CD8-positive, alpha-beta memory T cell (primary cell): ENCODE measurements around the gene HGD. TPM values are rescaled to one million over a fixed set of nuclear protein-coding genes. Genes with fewer than 3 reads are reported as not detected.
"Not testable (repeated sequence)": the region's sequence is repeated elsewhere in the genome, so short reads cannot be mapped to it uniquely, and the experiment has no call there.

ENCODE experiments used
- CTCF ChIA-PET: fragments of 350-600 bp; sonication (Branson Sonifier 250); formaldehyde crosslinking; loops from one replicate; lab custom pipeline; 2021; ENCODE audit warnings: antibody characterized with exemption; lab: Charles Lee
- POLR2A ChIA-PET: fragments of 350-600 bp; sonication (Branson Sonifier 250); formaldehyde crosslinking; loops from one replicate; lab custom pipeline; 2021; ENCODE audit warnings: antibody characterized with exemption; lab: Charles Lee
- DNase-seq, 5 donors: peaks; one replicate each; pipeline versions ENCODE4 v3.0.0 to v3.0.0-alpha.2; 2020 to 2022; ENCODE audit warnings: mixed read lengths in 1 of 5
- H3K27ac ChIP-seq: one replicate; pipeline ENCODE4 v1.7.0; 2013; ENCODE audit warnings: low read depth, mild to moderate bottlenecking, low read length, moderate library complexity
- H3K27me3 ChIP-seq: 2 replicates; pipeline ENCODE4 v1.7.0; 2013; ENCODE audit warnings: low read length, mild to moderate bottlenecking; ENCODE audit not compliant: insufficient read depth, poor library complexity, severe bottlenecking
- H3K36me3 ChIP-seq: 2 replicates; pipeline ENCODE4 v1.7.0; 2013; ENCODE audit warnings: mild to moderate bottlenecking, low read length, moderate library complexity; ENCODE audit not compliant: insufficient read depth
- H3K4me1 ChIP-seq: 2 replicates; pipeline ENCODE4 v1.7.0; 2013; ENCODE audit warnings: mild to moderate bottlenecking, low read length, moderate library complexity; ENCODE audit not compliant: insufficient read depth
- H3K4me3 ChIP-seq: 2 replicates; pipeline ENCODE4 v1.7.0; 2013; ENCODE audit warnings: mild to moderate bottlenecking, low read length
- H3K9me3 ChIP-seq: 2 replicates; pipeline ENCODE4 v1.7.0; 2013; ENCODE audit warnings: mild to moderate bottlenecking, low read length
- H3K27ac Mint-ChIP-seq, 8 donors: one replicate each; pipeline ENCODE4 v1.8.0; 2020 to 2021; ENCODE audit warnings: mixed read lengths in 8 of 8, mild to moderate bottlenecking in 6 of 8, inconsistent platforms in 3 of 8, moderate library complexity in 3 of 8
- H3K27me3 Mint-ChIP-seq, 2 donors: one replicate each; pipeline ENCODE4 v1.8.0; 2020 to 2021; ENCODE audit warnings: mixed read lengths in 2 of 2, mild to moderate bottlenecking in 1 of 2, moderate library complexity in 1 of 2
- H3K36me3 Mint-ChIP-seq, 3 donors: one replicate each; pipeline ENCODE4 v1.8.0; 2020 to 2021; ENCODE audit warnings: mixed read lengths in 3 of 3, inconsistent platforms in 1 of 3, mild to moderate bottlenecking in 1 of 3
- H3K4me1 Mint-ChIP-seq, 3 donors: one replicate each; pipeline ENCODE4 v1.8.0; 2020 to 2021; ENCODE audit warnings: mixed read lengths in 3 of 3, inconsistent platforms in 1 of 3, mild to moderate bottlenecking in 1 of 3
- H3K4me3 Mint-ChIP-seq, 7 donors: one replicate each; pipeline ENCODE4 v1.8.0; 2020 to 2021; ENCODE audit warnings: mixed read lengths in 7 of 7, mild to moderate bottlenecking in 6 of 7, moderate library complexity in 4 of 7, inconsistent platforms in 2 of 7
- H3K9me3 Mint-ChIP-seq, 5 donors: one replicate each; pipeline ENCODE4 v1.8.0; 2020 to 2022; ENCODE audit warnings: mixed read lengths in 5 of 5, mild to moderate bottlenecking in 3 of 5, moderate library complexity in 2 of 5, inconsistent platforms in 1 of 5
- polyA plus RNA-seq: library from polyadenylated mRNA; unstranded; fragments of 300-500 nt; fragmentation: Illumina TruSeq; gene quantifications from one replicate; pipeline ENCODE4 v1.2.3, GENCODE V29; 2021
- total RNA-seq, 2 experiments: library from RNA; stranded (reverse); gene quantifications; one replicate each; pipeline ENCODE4 v1.2.3, GENCODE V29; 2021

The HGD gene
- total RNA-seq (1 to 10 TPM in 1 of 2 experiments, under 1 TPM in 1; 0.98 to 1.1 TPM), polyA plus RNA-seq (not detected)

DNA sequence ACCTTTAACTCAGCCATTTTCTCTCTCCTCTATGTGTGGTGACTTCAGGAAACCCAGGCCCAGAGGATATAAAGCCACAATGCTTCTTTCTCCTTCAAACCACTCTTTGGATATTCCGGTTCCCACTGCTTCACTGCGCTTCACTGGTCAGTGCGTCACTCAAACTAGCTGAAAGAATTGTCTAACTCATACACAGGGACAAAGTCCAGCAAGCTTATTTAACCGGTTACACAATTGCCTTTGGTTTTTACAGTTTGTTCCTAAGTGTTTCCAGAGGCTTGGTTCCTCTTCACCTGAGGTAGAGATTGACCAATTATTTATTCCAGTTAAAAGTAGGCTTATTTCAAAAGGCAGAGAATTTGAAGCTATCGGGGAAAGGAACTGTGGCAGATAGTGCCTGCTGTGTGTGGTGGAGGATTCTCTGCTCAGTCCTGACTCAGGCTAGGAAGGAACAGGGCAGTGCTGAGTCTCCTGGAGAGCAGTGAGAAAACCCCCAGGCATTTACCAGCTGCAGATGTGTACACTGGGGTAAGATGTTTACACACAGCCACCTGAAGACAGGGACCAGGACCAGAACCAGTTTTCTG lies at the start of gene HGD:
TSS of gene HGD (minus strand) at position 145 of the 587 bp plus-strand sequence. CDS start at position 17, 128 bp downstream.
- Mint-ChIP-seq H3K9me3 (peaks cover 3 to 13% (median 5%) of the 10 kb centered on the region in 5 donors), H3K36me3 (peaks cover 3 to 14% (median 4%) of the 10 kb centered on the region in 3 donors), H3K27me3 (peaks cover 1 to 3% of the 10 kb centered on the region in 2 donors), H3K27ac (peak within 1 kb of the TSS in 1 of 8 donors; percentile 52), H3K4me3 (no peak within 1 kb of the TSS), H3K4me1 (peaks cover 0 to 5% (median 5%) of the 10 kb centered on the region in 3 donors)
- CTCF ChIA-PET = no interaction called here
- no peak within 1 kb of the TSS for H3K4me3 ChIP-seq
- POLR2A ChIA-PET = no interaction called here
- H3K27me3 ChIP-seq = no peaks in the 10 kb centered on the region
- no peaks in the 10 kb centered on the region for H3K9me3 ChIP-seq
- H3K27ac ChIP-seq = no peak within 1 kb of the TSS
- no peak for DNase-seq
- no peaks in the 10 kb centered on the region for H3K36me3 ChIP-seq
- H3K4me1 ChIP-seq = no peaks in the 10 kb centered on the region

DNA sequence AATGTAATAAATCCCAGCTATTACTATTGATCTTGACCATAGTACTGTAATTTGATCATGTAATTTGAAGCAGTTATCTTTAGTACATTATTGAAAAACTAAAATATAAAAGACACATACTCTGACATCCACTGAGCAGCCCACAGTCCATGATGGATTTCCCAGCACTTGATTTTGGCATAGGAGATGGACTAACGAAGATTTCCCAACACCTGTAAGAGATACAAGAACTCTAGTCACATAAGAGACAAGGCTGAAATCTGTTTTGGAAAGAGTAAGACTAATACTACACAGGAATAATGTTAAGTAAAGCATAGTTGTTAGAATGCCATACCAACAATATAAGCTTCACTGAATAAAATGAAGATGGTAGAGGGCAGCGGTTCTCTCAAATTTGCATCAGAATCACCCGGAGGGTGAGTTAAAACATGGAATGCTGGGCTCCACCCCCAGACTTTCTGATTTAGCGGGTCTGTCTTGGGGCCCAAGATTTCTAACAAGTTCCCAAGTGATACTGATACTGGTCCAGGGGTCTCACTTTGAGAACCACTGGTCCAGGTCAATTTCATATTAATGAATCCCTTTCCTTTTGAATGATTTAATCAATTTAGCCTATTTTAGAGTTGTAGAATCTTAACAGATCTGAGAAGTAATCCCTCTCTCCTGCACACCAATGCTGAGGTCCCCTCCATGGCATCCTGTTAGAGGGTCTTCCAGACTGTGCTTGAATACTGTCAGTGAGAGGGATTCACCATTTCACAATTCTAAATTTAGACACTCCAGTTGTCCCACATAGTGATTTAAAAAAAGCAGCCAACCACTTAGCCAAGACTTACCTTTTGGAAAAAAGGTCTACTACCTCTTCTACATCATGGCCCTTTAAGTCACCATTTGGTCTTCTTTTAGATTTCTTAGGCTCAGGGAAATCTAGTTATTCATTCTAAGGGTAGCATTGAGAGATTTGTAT lies 48.8 kb upstream of the HGD start:
- Mint-ChIP-seq H3K36me3 (peaks cover 0 to 25% (median 11%) of the 10 kb centered on the region in 3 donors), H3K4me3 (no peak overlapping the region), H3K27me3 (peaks cover 0 to 2% of the 10 kb centered on the region in 2 donors), H3K9me3 (peaks cover 0 to 4% (median 0%) of the 10 kb centered on the region in 5 donors), H3K27ac (peak overlapping the region in 6 of 8 donors; percentile 23 to 79 (median 36)), H3K4me1 (peaks cover 0 to 29% (median 17%) of the 10 kb centered on the region in 3 donors)
- DNase-seq = no peak
- Histone ChIP-seq H3K4me1 (no peaks in the 10 kb centered on the region), H3K27me3 (no peaks in the 10 kb centered on the region), H3K27ac (no peak overlapping the region), H3K9me3 (no peaks in the 10 kb centered on the region), H3K36me3 (no peaks in the 10 kb centered on the region), H3K4me3 (no peak overlapping the region)
- CTCF ChIA-PET = no interaction called here
- POLR2A ChIA-PET = no interaction called here

- H3K36me3 ChIP-seq = no peaks in the 10 kb centered on the region
- H3K27me3 Mint-ChIP-seq = no peaks in the 10 kb centered on the region
- H3K4me3 ChIP-seq = no peak overlapping the region
- H3K9me3 Mint-ChIP-seq = no peaks in the 10 kb centered on the region
- H3K4me1 Mint-ChIP-seq = peaks cover 2 to 29% (median 20%) of the 10 kb centered on the region in 3 donors
- H3K4me3 Mint-ChIP-seq = no peak overlapping the region
- ChIA-PET POLR2A (no interaction called here), CTCF (no interaction called here)
- peaks cover 7 to 36% (median 16%) of the 10 kb centered on the region in 3 donors for H3K36me3 Mint-ChIP-seq
- H3K27ac Mint-ChIP-seq = no peak overlapping the region
- H3K9me3 ChIP-seq = no peaks in the 10 kb centered on the region
- no peak for DNase-seq
- H3K27me3 ChIP-seq = no peaks in the 10 kb centered on the region
- H3K27ac ChIP-seq = no peak overlapping the region
- no peaks in the 10 kb centered on the region for H3K4me1 ChIP-seq
These were observed 44.8 kb upstream of the HGD start for GRCh38 chr3:120726791-120727190.

DNA sequence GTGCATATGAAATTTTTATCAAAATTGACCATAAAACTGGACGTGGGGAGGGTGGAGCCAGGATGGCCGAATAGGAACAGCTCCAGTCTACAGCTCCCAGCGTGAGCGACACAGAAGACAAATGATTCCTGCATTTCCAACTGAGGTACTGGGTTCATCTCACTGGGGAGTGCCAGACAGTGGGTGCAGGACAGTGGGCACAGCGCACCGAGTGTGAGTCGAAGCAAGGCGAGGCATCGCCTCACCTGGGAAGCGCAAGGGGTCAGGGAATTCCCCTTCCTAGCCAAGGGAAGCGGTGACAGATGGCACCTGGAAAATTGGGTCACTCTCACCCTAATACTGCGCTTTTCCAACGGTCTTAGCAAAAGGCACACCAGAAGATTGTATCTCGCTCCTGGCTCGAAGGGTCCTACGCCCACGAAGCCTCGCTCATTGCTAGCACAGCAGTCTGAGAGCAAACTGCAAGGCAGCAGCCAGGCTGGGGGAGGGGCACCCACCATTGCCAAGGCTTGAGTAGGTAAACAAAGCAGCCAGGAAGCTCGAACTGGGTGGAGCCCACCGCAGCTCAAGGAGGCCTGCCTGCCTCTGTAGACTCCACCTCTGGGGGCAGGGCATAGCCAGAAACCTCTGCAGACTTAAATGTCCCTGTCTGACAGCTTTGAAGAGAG lies 37.3 kb upstream of the HGD start:
- peak; percentile 54 to 91 (median 80) for DNase-seq
- peaks cover 33 to 48% (median 34%) of the 10 kb centered on the region in 3 donors for H3K4me1 Mint-ChIP-seq
- not testable (repeated sequence) for H3K9me3 ChIP-seq, H3K9me3 Mint-ChIP-seq, H3K27me3 ChIP-seq, H3K27ac ChIP-seq, H3K36me3 ChIP-seq, H3K27me3 Mint-ChIP-seq
- Histone ChIP-seq H3K4me3 (peak overlapping the region; percentile 64), H3K4me1 (peaks cover 13% of the 10 kb centered on the region)
- CTCF ChIA-PET = interaction anchor here (1.2 to 2.6 kb wide), 6 partner anchors 9 to 160 kb away, joined by 4 to 11 read pairs (median 7); partner anchors contain the start of gene NDUFB4
- POLR2A ChIA-PET = interaction anchor here (0.6 to 2.8 kb wide), 2 partner anchors 26 to 123 kb away, joined by 3 to 7 read pairs; partner anchors contain the start of gene NDUFB4
- peaks cover 5 to 14% (median 12%) of the 10 kb centered on the region in 3 donors for H3K36me3 Mint-ChIP-seq
- H3K27ac Mint-ChIP-seq = peak overlapping the region; percentile 94 to 98 (median 96)
- H3K4me3 Mint-ChIP-seq = peak overlapping the region; percentile 84 to 89 (median 86)

DNA sequence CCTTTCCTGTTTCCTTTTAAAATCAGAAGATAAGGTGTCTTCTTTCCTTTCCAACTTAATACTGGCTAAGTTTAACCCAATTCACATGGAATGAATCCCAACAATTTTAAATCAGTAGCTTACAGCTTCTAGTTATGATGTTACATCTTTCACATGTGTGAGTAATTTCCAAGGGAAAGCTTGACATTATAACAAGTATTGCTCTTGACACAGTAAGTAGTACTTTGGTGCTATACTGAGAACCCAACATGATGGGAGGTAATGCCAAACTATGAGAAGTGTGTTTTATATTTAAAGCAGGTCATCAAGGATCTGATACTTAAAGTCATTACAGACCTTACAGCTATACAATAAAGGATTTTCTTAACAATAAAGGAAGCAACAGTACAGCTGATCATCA lies 31.2 kb upstream of the HGD start:
- H3K4me1 ChIP-seq = peaks cover 1% of the 10 kb centered on the region
- Mint-ChIP-seq H3K4me3 (no peak overlapping the region), H3K27me3 (no peaks in the 10 kb centered on the region), H3K36me3 (peaks cover 0 to 9% (median 6%) of the 10 kb centered on the region in 3 donors), H3K4me1 (peaks cover 5 to 21% (median 9%) of the 10 kb centered on the region in 3 donors), H3K9me3 (no peaks in the 10 kb centered on the region), H3K27ac (peak overlapping the region in 3 of 8 donors; percentile 38 to 48 (median 43))
- H3K36me3 ChIP-seq = no peaks in the 10 kb centered on the region
- no peaks in the 10 kb centered on the region for H3K9me3 ChIP-seq
- DNase-seq = no peak
- ChIA-PET CTCF (no interaction called here), POLR2A (no interaction called here)
- H3K4me3 ChIP-seq = no peak overlapping the region
- no peak overlapping the region for H3K27ac ChIP-seq
- no peaks in the 10 kb centered on the region for H3K27me3 ChIP-seq

GRCh38 chr3:120710369-120710768 lies 28.3 kb upstream of the HGD start:
- Mint-ChIP-seq H3K9me3 (no peaks in the 10 kb centered on the region), H3K4me1 (peaks cover 5 to 21% (median 7%) of the 10 kb centered on the region in 3 donors), H3K36me3 (peaks cover 0 to 26% (median 9%) of the 10 kb centered on the region in 3 donors), H3K4me3 (no peak overlapping the region), H3K27ac (no peak overlapping the region), H3K27me3 (no peaks in the 10 kb centered on the region)
- DNase-seq = no peak
- Histone ChIP-seq H3K9me3 (no peaks in the 10 kb centered on the region), H3K27me3 (no peaks in the 10 kb centered on the region), H3K27ac (no peak overlapping the region), H3K4me3 (no peak overlapping the region), H3K4me1 (no peaks in the 10 kb centered on the region), H3K36me3 (no peaks in the 10 kb centered on the region)
- POLR2A ChIA-PET = no interaction called here
- CTCF ChIA-PET = no interaction called here

- no peaks in the 10 kb centered on the region for H3K9me3 ChIP-seq
- no peak overlapping the region for H3K27ac ChIP-seq
- no peak overlapping the region for H3K27ac Mint-ChIP-seq
- peaks cover 5 to 15% (median 9%) of the 10 kb centered on the region in 3 donors for H3K4me1 Mint-ChIP-seq
- H3K4me1 ChIP-seq = no peaks in the 10 kb centered on the region
- no peak overlapping the region for H3K4me3 ChIP-seq
- peaks cover 0 to 4% (median 1%) of the 10 kb centered on the region in 5 donors for H3K9me3 Mint-ChIP-seq
- no peaks in the 10 kb centered on the region for H3K27me3 Mint-ChIP-seq
- DNase-seq = no peak
- peaks cover 3% of the 10 kb centered on the region for H3K36me3 ChIP-seq
- no peak overlapping the region for H3K4me3 Mint-ChIP-seq
- no peaks in the 10 kb centered on the region for H3K27me3 ChIP-seq
- peaks cover 12 to 39% (median 18%) of the 10 kb centered on the region in 3 donors for H3K36me3 Mint-ChIP-seq
- ChIA-PET POLR2A (no interaction called here), CTCF (no interaction called here)
These were observed 26.4 kb upstream of the HGD start for GRCh38 chr3:120708408-120708807.
